HG02852 (cell line): ENCODE measurements around the gene HOXB1.
"Not testable (repeated sequence)": the region's sequence is repeated elsewhere in the genome, so short reads cannot be mapped to it uniquely, and the experiment has no call there.

ENCODE experiments used
- ATAC-seq: cut with Tn5 transposase; IDR thresholded peaks from one replicate; pipeline ENCODE4 v1.9.1; 2021; ENCODE audit warnings: mild to moderate bottlenecking, moderate library complexity; ENCODE audit not compliant: unreplicated experiment

Gene HOXB1

GRCh38 chr17:48544349-48545021 is 13.7 kb upstream of the HOXB1 start:
- no peak for ATAC-seq

- no peak for ATAC-seq
These were observed 13.1 kb upstream of the HOXB1 start for GRCh38 chr17:48543854-48544348.

DNA sequence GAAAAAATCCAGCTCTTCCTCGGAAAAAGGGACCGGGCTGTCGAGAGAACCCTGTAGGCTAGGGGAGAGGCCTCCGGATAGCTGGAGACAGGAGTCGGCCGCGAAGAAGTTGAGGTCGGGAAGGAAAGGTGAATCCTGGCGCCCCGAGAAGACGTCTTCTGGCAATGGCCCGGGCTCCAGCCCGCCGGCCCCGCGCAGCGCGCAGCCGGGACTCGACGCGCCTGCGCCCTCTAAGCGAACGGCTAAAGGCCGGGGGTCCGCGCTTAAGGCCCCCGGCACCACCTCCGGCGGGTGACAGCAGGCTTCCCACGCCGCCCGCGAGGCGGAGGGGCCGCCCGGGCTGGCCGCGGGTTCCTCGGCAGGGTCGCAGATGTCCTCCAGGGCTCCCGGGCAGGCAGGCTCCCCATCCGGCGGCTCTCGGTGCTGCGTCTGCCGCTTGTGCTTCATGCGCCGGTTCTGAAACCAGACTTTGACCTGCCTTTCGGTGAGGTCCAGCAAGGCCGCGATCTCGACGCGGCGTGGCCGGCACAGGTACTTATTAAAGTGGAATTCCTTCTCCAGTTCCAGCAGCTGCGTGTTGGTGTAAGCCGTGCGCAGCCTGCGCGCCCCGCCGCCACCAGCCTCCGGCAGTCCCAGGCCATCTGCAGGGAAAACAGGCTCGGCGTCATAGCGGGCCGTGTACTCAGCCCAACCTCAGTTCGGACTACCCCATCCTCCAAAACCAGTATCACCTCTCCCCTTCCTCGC is 12.5 kb upstream of the HOXB1 start:
- no peak for ATAC-seq

GRCh38 chr17:48542698-48543106 is 11.9 kb upstream of the HOXB1 start:
- ATAC-seq, result no peak

GRCh38 chr17:48542114-48542656 is 11.4 kb upstream of the HOXB1 start:
- no peak for ATAC-seq

DNA sequence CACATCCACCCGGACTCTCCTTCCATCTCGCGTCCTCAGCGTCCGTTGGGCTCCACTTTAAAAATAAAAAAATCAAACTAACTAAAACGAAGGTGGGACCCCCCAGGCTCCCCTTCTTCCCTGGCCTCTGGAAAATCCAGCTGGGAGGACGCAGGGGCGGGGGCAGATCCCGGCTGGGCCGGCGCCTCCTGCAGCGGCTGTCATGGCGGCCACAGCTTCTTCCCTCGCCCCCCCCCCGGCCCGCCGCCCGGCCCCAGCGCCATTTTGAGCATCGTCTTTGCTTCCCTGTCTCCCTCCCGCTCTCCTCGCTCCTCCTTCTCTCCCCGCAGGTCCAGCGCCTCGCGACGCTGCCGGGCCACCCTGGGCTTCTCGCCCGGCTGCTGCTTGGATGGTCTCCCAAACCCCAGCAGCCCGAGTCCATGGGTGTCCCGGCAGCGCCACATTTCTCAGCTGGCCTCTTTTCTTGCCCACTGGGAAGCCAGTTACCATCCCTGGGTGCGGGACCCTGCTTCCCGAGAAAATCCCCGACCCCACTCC is 10.8 kb upstream of the HOXB1 start:
- no peak for ATAC-seq

GRCh38 chr17:48541036-48541576 is 10.3 kb upstream of the HOXB1 start:
- no peak for ATAC-seq

- no peak for ATAC-seq
These were observed 9.4 kb upstream of the HOXB1 start for GRCh38 chr17:48540213-48540612.

DNA sequence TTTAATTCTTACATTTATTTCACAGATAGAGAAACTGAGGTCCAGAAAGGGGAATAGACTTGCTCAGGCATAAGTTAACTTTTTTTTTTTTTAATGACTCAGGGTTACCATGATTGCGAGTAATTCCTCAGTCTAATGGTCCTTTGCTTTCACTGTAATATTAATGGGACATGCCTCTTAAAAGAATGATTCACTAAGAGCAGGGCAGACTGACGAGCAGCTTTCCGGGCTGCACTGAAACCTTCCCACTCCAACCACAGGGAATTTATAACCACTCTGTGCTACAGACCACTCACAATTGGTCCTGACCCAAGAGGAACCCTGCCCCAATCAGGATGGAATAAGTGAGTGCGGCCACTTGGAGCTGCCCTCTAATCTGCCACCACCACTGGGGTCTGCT is 8.4 kb upstream of the HOXB1 start:
- no peak for ATAC-seq

DNA sequence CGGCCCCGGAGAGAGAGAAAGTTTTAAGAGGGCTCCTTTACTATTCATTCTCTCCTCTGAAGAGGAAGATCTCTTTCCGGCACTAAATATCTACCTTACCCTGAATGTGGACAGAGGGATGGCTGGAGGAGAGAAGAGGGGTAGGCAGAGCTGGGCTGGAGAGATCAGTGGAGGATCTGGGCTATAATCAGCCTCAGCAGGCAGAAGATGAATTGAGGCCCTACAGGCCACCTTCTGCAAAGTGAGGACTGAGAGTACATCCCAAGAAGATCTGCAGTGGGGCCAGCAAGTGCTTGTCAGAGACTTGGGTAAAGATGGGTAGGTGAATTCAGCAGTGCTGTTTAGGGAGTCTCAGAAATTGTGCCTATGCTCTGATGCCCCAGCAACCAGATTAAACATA is 6.5 kb upstream of the HOXB1 start:
- ATAC-seq, result no peak

DNA sequence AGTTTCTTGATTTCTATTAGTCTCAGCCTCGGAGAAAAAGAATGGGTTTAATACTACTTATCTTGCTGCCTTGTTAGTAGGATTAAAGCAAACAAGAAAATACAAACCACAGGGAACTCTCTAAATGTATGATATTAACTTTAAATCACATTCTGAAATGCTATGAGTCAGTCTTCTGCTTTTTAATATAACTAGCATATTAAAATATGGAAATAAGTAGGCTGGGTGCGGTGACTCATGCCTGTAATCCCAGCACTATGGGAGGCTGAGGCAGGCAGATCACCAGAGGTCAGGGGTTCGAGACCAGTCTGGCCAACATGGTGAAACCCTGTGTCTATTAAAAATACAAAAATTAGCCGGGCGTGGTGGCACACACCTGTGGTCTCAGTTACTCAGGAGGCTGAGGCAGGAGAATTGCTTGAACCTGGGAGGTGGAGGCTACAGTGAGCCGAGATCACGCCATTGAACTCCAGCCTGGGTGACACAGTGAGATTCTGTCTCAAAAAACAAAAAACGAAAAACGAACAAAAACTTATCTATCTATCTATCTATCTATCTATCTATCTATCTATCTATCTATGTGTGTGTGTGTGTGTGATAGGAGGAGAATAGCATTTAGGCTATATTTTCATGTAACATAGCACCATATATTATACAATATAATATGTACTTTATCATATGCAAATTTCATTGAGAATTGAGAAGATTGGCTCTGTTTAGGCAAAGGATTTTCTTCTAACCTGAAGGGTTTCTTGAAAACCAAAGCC is 5.2 kb upstream of the HOXB1 start:
- ATAC-seq, result not testable (repeated sequence)

DNA sequence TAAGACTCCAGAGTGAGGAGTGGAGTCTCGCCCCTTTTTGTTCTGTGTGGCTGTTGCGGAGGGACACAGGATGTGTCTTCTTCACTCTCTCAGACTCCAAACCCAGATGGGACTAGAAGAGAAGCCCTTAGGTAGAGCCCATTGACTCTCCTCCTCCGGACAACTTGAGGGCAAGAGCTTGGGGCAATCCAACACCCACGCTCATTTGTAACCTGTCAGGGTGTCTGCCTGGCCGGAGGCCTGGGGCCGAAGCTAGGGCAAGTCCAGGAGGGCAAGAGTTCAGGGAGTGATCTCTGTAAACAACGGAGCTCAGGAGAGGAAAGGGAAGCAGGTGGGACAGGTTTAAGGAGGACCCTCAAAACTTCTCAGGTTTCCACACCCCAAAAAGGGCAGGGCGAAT is 1.4 kb upstream of the HOXB1 start:
- ATAC-seq, result no peak

- ATAC-seq, result no peak
These were observed 464 bp downstream of the HOXB1 start for GRCh38 chr17:48530208-48530886.

- ATAC-seq, result no peak
These were observed 1.2 kb downstream of the HOXB1 start for GRCh38 chr17:48529683-48530009.

- no peak for ATAC-seq
These were observed 1.7 kb downstream of the HOXB1 start for GRCh38 chr17:48528936-48529682.

- ATAC-seq, result no peak
These were observed 2.5 kb downstream of the HOXB1 start for GRCh38 chr17:48528153-48528935.

GRCh38 chr17:48527547-48527932 is 3.3 kb downstream of the HOXB1 start:
- no peak for ATAC-seq

- ATAC-seq, result no peak
These were observed 3.9 kb downstream of the HOXB1 start for GRCh38 chr17:48526608-48527546.
